MM.1S (cell line): Measurements from ENCODE around the gene CBFA2T2.

Source experiments
- EZH2 ChIP-seq: fragments of 300-600 bp; sonication (generic); optimal IDR thresholded peaks from 2 replicates; pipeline ENCODE3; 2017; ENCODE audit warnings: low read depth, mild to moderate bottlenecking, antibody characterized with exemption, low read length, mixed read lengths
- TF ChIP-seq, protein P1 (sequence below): fragments of 300-600 bp; sonication (generic); IDR thresholded peaks from 2 replicates; pipeline ENCODE4 v1.5.1; 2016; ENCODE audit warnings: antibody characterized with exemption, low read length, mixed read lengths

DNA sequence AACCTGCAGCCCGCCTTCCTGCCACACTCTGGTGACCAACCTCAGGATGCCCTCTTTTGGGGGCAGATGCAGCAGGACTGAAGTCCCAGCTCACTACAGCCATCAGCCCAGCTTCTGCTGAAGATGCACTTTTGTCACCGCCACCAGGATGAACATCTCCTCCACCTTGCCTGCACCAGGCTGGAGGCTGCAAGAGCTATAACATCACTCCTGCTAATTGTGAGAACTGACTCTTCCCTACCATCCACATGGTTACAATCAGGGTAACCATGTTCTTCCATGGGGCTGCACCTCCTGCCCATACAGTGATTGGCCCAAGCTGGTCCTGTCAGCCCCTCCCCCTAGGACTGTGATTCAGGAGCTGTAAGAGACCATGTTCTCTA, 174.9 kb downstream of the CBFA2T2 start:
- TF ChIP-seq, protein P1, sequence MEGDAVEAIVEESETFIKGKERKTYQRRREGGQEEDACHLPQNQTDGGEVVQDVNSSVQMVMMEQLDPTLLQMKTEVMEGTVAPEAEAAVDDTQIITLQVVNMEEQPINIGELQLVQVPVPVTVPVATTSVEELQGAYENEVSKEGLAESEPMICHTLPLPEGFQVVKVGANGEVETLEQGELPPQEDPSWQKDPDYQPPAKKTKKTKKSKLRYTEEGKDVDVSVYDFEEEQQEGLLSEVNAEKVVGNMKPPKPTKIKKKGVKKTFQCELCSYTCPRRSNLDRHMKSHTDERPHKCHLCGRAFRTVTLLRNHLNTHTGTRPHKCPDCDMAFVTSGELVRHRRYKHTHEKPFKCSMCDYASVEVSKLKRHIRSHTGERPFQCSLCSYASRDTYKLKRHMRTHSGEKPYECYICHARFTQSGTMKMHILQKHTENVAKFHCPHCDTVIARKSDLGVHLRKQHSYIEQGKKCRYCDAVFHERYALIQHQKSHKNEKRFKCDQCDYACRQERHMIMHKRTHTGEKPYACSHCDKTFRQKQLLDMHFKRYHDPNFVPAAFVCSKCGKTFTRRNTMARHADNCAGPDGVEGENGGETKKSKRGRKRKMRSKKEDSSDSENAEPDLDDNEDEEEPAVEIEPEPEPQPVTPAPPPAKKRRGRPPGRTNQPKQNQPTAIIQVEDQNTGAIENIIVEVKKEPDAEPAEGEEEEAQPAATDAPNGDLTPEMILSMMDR = no peak
- no peak for TF ChIP-seq EZH2
